ENCODE measurements around the gene TMEM204. TPM values are rescaled to one million over a fixed set of nuclear protein-coding genes. Genes with fewer than 3 reads are reported as not detected.

Gene TMEM204
- polyA plus RNA-seq, 4 donors: 18.8 to 28.5 (median 20.6) TPM

- no peak for DNase-seq (ENCODE audit: low read depth in 4 of 4, low spot score in 3 of 4)
These were observed 20.7 kb downstream of the TMEM204 start for GRCh38 chr16:1553946-1554825.

GRCh38 chr16:1554826-1555445 is 21.5 kb downstream of the TMEM204 start:
- DNase-seq (ENCODE audit: low read depth in 4 of 4, low spot score in 3 of 4): no peak

DNA sequence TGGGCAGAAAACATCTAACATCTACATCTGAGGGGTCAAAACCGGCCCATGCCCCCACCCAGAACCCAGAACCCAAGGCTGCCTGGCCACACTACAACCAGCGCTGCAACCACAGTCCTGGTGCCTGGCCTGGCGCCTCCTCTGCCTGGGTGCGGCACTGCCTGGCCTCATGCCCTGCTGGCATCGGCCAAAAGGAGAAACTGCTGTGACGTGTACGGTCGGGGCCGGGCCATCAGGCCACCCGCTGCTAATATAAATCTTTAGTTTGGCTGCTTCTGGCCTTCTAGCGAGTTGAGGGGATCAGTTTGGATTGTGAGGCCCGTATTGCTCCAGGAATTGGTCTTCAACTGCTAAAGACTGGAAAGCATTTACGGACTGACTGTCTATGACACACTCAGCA is 22.8 kb downstream of the TMEM204 start:
- no peak for DNase-seq (ENCODE audit: low read depth in 4 of 4, low spot score in 3 of 4)

GRCh38 chr16:1557074-1557473 is 23.6 kb downstream of the TMEM204 start:
- no peak for DNase-seq (ENCODE audit: low read depth in 4 of 4, low spot score in 3 of 4)

DNA sequence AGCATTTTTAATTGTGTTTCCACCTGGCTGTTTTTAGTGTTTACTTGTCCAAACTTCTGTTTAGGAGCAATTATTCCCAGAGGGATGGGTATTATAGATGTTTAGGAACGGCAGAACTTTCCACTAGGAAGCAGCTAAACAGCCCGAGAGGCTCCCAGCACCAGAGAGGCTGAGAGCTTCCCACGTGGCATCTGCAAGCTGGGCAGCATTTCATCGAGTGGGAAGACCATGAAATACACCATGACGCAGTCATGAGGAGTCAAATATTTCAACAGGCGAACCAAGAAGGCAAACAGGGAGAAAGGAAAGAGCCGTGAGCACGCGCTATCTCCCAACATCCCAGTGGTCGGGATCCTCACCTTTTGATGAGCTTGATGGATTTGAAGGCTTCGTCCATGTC is 24.1 kb downstream of the TMEM204 start:
- no peak for DNase-seq (ENCODE audit: low read depth in 4 of 4, low spot score in 3 of 4)

DNA sequence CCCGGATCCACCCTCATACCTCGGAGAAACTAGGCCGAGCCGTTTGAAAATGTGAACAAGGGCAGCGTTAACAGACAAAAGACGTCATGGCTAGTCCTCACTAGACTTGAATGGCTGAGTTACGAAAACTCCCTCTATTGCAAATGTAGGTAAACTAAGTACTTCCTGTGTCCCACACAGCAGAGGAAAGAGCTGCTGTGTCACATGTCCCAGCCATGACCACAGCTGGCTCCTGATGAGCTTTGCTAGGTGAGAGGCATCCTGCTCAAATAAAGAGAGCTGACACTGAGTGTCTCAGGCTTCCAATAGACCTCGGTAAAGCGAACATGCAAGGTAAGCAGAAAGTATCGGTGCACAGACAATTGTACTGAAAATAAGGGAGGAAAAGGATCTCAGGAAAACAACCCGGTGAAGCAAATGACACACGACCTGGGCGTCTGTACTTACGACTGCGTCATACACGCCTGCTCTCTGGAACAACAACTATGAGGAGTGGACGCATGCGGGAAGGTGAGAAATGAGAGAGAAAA is 26.0 kb downstream of the TMEM204 start:
- no peak for DNase-seq (ENCODE audit: low read depth in 4 of 4, low spot score in 3 of 4)

DNA sequence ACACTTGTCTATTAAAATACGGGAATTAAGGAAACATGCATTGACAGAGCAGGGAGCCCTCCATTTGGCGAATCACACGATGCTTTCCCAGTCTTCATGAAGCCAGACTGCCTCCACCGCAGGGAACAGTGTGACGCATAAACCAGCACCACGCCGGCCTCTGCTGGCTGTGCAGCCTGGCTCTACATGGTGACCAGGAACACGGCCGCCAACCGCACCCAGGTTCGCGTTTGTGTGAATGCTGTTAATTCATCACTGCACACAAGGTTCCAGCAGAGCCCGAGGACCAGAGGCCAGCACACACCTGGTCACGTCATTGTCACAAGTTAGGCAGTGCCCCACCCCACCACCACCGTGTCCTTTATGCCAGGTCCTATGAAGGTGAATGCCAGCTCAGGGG is 26.7 kb downstream of the TMEM204 start:
- DNase-seq (ENCODE audit: low read depth in 4 of 4, low spot score in 3 of 4): no peak

- no peak for DNase-seq (ENCODE audit: low read depth in 4 of 4, low spot score in 3 of 4)
These were observed 27.4 kb downstream of the TMEM204 start for GRCh38 chr16:1560866-1561265.

- DNase-seq (ENCODE audit: low read depth in 4 of 4, low spot score in 3 of 4): no peak
These were observed 27.8 kb downstream of the TMEM204 start for GRCh38 chr16:1561266-1561665.

- no peak for DNase-seq (ENCODE audit: low read depth in 4 of 4, low spot score in 3 of 4)
These were observed 28.4 kb downstream of the TMEM204 start for GRCh38 chr16:1561836-1562235.

- DNase-seq (ENCODE audit: low read depth in 4 of 4, low spot score in 3 of 4): no peak
These were observed 30.3 kb downstream of the TMEM204 start for GRCh38 chr16:1563786-1564185.

GRCh38 chr16:1564325-1564724 is 30.9 kb downstream of the TMEM204 start:
- no peak for DNase-seq (ENCODE audit: low read depth in 4 of 4, low spot score in 3 of 4)

DNA sequence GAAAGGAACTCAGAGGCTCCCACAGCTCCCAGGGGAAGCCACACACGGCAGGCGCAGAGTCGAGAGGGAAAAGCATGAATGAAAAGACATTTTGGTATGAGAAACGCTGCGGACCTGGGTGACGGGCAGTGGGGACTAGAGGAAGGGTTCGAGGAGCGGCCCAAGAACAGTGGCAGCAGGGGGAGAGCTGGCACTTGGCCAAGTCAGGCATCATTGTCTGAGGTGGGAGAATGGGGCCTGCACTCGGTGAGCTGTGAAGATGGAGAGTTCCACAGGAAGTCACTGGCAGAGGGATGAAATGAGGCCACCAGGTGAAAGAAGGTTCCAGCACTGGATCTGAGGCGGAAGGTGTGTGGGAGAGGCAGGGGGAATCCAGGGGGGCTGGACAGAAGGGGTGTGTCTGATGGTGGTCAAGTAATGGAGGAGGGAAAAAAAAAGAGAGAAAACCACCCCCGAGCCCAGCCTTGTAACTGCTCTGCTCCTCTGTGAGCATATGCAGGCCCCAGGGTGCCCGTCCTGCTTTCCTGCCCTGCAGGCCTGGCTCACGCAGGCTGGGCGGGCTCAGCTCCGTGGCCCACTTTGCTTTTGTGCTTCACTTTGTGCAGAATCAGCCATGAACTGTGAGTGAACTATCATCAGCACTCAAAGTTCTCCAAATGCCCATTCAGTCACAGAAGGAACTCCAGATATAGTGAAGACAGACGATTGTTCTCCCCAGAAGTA is 31.8 kb downstream of the TMEM204 start:
- DNase-seq (ENCODE audit: low read depth in 4 of 4, low spot score in 3 of 4): no peak

- no peak for DNase-seq (ENCODE audit: low read depth in 4 of 4, low spot score in 3 of 4)
These were observed 34.5 kb downstream of the TMEM204 start for GRCh38 chr16:1567988-1568387.

DNA sequence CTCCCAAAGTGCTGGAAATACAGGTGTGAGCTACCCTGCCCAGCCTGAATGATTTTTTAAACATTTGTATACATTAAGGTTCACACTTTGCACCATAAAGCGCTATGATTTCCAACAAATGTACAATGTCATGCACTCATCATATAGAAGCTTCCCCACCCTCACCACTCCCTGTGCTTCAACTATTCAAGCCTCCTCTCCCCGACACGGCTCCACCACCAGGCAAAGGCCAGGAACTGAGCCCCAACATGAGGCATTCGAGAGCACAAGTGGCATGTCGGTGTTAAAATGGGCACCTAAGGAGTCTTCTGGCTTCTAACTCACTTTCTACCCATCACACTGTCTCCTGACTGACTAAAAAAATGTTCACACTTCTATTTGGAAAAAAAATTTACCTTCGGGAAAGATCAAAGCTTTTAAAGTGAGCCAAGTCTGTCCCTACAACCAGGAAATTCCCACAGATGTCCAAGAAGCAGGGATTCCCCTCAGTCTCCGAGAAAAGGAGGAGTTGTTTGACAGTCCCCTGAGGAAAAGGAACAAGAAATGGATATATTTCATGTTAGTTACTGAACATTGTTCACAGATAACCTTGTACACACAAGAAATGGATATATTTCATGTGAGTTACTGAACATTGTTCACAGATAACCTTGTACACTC is 37.7 kb downstream of the TMEM204 start:
- no peak for DNase-seq (ENCODE audit: low read depth in 4 of 4, low spot score in 3 of 4)

- no peak for DNase-seq (ENCODE audit: low read depth in 4 of 4, low spot score in 3 of 4)
These were observed 39.2 kb downstream of the TMEM204 start for GRCh38 chr16:1572673-1573072.

- no peak for DNase-seq (ENCODE audit: low read depth in 4 of 4, low spot score in 3 of 4)
These were observed 39.8 kb downstream of the TMEM204 start for GRCh38 chr16:1573301-1573700.

GRCh38 chr16:1575578-1575977 is 42.1 kb downstream of the TMEM204 start:
- DNase-seq (ENCODE audit: low read depth in 4 of 4, low spot score in 3 of 4): no peak

DNA sequence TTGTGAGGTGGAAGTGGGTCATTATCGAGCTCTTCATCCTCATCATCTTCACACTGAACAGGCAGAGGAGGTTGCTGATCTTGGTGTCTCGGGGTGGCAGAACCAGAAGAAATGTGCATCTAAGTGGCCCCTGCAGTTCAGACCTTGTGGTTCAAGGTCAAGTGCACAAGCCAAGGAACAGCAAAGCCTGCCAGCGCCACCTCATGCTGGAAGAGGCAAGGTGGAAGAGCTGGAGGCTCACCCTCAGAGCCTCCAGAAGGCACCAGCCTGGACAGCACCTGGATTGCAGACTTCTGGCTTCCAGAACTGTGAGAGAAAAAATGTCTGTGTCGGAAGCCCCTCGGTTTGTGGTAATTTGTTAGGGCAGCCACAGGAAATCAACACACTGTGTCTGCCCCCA is 45.7 kb downstream of the TMEM204 start:
- no peak for DNase-seq (ENCODE audit: low read depth in 4 of 4, low spot score in 3 of 4)

DNA sequence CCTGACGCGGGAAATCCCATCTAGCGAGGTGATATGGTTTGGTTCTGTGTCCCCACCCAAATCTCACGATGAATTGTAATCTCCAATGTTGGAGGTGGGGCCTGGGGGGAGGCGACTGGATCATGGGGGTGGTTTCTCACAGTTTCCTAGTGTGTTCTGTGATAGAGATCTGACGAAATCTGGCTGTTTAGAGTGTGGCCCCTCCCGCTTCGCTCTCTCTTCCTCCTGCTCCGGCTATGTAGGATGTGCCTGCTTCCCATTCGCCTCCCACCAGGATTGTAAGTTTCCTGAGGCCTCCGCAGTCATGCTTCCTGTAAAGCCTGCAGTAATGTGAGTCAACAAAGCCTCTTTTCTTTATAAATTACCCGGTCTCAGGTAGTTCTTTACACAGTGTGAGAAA is 46.8 kb downstream of the TMEM204 start:
- no peak for DNase-seq (ENCODE audit: low read depth in 4 of 4, low spot score in 3 of 4)

GRCh38 chr16:1580956-1581355 is 47.5 kb downstream of the TMEM204 start:
- DNase-seq (ENCODE audit: low read depth in 4 of 4, low spot score in 3 of 4): no peak
